Smooth muscle cell (in vitro differentiated cells): Measurements from ENCODE around the gene OR7C1. TPM values are rescaled to one million over a fixed set of nuclear protein-coding genes. Genes with fewer than 3 reads are reported as not detected.

ENCODE experiments used
- DNase-seq: peaks from one replicate; lab custom pipeline; 2025; ENCODE audit not compliant: unreplicated experiment; lab: John Stamatoyannopoulos, UW
- H2AFZ ChIP-seq: fragments of 200-600 bp; sonication (generic); 2 replicates; pipeline ENCODE4 v1.6.0; 2016; ENCODE audit warnings: antibody characterized with exemption, low read depth, mild to moderate bottlenecking
- H3F3A ChIP-seq: fragments of 200-600 bp; sonication (generic); 2 replicates; pipeline ENCODE4 v1.6.0; 2017; ENCODE audit warnings: antibody characterized with exemption, low read depth
- H3K27ac ChIP-seq: fragments of 200-600 bp; sonication (generic); 2 replicates; pipeline ENCODE4 v1.5.1; 2016; ENCODE audit warnings: low read depth, mild to moderate bottlenecking
- H3K27me3 ChIP-seq: fragments of 200-600 bp; sonication (generic); 2 replicates; pipeline ENCODE4 v1.6.1; 2016; ENCODE audit warnings: low read depth, mild to moderate bottlenecking
- H3K36me3 ChIP-seq: fragments of 200-600 bp; sonication (generic); 2 replicates; pipeline ENCODE4 v1.5.1; 2016; ENCODE audit warnings: low read depth
- H3K4me1 ChIP-seq: fragments of 200-600 bp; sonication (generic); 2 replicates; pipeline ENCODE4 v1.5.1; 2016; ENCODE audit warnings: low read depth
- H3K4me2 ChIP-seq: fragments of 200-600 bp; sonication (generic); 2 replicates; pipeline ENCODE4 v1.6.0; 2016; ENCODE audit warnings: mild to moderate bottlenecking
- H3K4me3 ChIP-seq: fragments of 200-600 bp; sonication (generic); 2 replicates; pipeline ENCODE4 v1.5.1; 2016; ENCODE audit warnings: mild to moderate bottlenecking
- H3K79me2 ChIP-seq: fragments of 200-600 bp; sonication (generic); 2 replicates; pipeline ENCODE4 v1.6.0; 2016; ENCODE audit warnings: low read depth, mild to moderate bottlenecking
- H3K9ac ChIP-seq: fragments of 200-600 bp; sonication (generic); 2 replicates; pipeline ENCODE4 v1.6.0; 2016; ENCODE audit warnings: low read depth
- H3K9me3 ChIP-seq: fragments of 200-600 bp; sonication (generic); replicated peaks from 2 replicates; pipeline ENCODE4 v1.5.1; 2016; ENCODE audit warnings: low read depth
- H4K20me1 ChIP-seq: fragments of 200-600 bp; sonication (generic); 2 replicates; pipeline ENCODE4 v1.6.0; 2016; ENCODE audit warnings: low read depth
- WGBS: methylation state at CpG from one replicate; pipeline ENCODE4 v1.1.7; 2016; ENCODE audit warnings: low lambda C conversion rate; 5-methylcytosine and 5-hydroxymethylcytosine counted together
- polyA plus RNA-seq: library from polyadenylated mRNA; unstranded; fragments of >200 nt; fragmentation: Nextera tagmentation; extraction: Ambion mirVana; gene quantifications from 2 replicates; pipeline ENCODE4 v1.2.1, GENCODE V29; 2016
- total RNA-seq: library from RNA; depleted of rRNA; stranded (reverse); fragments of >200 nt; gene quantifications from 2 replicates; pipeline ENCODE4 v1.2.3, GENCODE V29; 2014
- TF ChIP-seq, protein P1 (sequence below): fragments of 200-600 bp; sonication (generic); IDR thresholded peaks from 2 replicates; pipeline ENCODE4 v1.5.1; 2017; ENCODE audit warnings: borderline replicate concordance, mild to moderate bottlenecking, antibody characterized with exemption; ENCODE audit not compliant: insufficient read depth, poor library complexity, severe bottlenecking

Gene OR7C1
- total and polyA plus RNA-seq, 2 experiments from 2014 or later, result not detected

DNA sequence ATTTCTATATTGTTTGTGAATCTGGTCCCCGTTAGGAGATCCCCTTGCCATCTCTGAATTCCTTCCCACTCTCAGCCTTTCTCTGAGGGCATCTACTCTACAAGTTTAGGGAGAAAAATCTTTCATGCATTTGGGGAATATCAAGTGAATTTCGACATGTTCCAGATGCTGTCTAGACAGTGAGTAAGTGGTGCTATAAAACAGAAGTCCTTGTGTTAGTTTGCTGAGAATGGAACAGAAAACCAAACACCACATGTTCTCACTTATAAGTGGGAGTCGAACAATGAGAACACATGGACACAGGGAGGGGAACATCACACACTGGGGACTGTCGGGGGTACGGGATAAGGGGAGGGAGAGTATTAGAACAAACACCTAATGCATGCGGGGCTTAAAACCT is 8.6 kb upstream of the OR7C1 start:
- H3K79me2 ChIP-seq, result no peaks in the 10 kb centered on the region
- no peaks in the 10 kb centered on the region for H3K27me3 ChIP-seq
- no peak overlapping the region for H2AFZ ChIP-seq
- no peak overlapping the region for H3K4me2 ChIP-seq
- H3F3A ChIP-seq, result no peaks in the 10 kb centered on the region
- H3K9me3 ChIP-seq, result peaks cover 6% of the 10 kb centered on the region
- TF ChIP-seq, protein P1, sequence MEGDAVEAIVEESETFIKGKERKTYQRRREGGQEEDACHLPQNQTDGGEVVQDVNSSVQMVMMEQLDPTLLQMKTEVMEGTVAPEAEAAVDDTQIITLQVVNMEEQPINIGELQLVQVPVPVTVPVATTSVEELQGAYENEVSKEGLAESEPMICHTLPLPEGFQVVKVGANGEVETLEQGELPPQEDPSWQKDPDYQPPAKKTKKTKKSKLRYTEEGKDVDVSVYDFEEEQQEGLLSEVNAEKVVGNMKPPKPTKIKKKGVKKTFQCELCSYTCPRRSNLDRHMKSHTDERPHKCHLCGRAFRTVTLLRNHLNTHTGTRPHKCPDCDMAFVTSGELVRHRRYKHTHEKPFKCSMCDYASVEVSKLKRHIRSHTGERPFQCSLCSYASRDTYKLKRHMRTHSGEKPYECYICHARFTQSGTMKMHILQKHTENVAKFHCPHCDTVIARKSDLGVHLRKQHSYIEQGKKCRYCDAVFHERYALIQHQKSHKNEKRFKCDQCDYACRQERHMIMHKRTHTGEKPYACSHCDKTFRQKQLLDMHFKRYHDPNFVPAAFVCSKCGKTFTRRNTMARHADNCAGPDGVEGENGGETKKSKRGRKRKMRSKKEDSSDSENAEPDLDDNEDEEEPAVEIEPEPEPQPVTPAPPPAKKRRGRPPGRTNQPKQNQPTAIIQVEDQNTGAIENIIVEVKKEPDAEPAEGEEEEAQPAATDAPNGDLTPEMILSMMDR, result no peak
- H3K27ac ChIP-seq, result no peak overlapping the region
- H3K4me3 ChIP-seq, result no peak overlapping the region
- no peaks in the 10 kb centered on the region for H4K20me1 ChIP-seq
- no peak overlapping the region for H3K9ac ChIP-seq
- H3K36me3 ChIP-seq, result no peaks in the 10 kb centered on the region
- no peaks in the 10 kb centered on the region for H3K4me1 ChIP-seq
- 74% methylated on average over 6 of the region's 6 CpGs for WGBS
- no peak for DNase-seq

DNA sequence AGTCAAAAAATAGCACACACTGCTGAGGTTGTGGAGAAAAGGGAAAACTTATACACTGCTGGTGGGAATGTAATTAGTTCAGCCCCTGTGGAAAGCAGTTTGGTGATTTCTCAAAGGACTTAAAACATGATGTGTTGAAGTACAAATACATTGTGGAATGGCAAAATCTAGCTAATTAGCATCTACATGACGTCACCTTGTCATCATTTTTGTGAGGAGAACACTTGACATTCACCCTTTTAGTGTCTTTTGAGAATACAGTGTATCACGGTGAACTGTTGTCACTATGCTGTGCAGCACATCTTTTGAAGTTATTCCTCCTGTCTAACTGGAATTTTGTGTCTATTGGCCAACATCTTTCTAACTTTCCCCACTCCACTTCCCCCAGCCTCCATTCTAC is 8.2 kb upstream of the OR7C1 start:
- no peak overlapping the region for H2AFZ ChIP-seq

DNA sequence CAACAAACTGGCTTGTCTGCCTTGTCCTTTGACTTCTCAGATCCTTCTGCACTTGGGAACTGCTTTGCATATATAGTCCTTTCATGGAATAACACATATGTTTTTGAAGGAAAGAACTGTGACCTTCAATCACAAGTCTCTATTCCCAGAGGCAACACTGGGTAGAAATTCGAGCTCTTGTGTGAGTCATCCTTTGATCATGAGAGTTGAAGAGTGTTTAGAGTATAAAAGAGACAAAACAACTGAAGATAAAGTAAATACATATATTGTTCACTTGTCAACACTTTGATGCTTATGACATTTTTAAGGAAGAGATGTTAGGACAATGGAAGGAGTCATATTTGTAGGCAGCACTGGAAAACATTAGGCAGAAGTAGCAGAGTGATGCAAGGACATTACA is 5.2 kb upstream of the OR7C1 start:
- no peaks in the 10 kb centered on the region for H3F3A ChIP-seq
- H3K4me1 ChIP-seq, result no peaks in the 10 kb centered on the region
- H3K4me2 ChIP-seq, result no peak overlapping the region
- H3K27me3 ChIP-seq, result no peaks in the 10 kb centered on the region
- H3K27ac ChIP-seq, result no peak overlapping the region
- peaks cover 3% of the 10 kb centered on the region for H3K9me3 ChIP-seq
- TF ChIP-seq, protein P1, result no peak
- H3K79me2 ChIP-seq, result no peaks in the 10 kb centered on the region
- H3K4me3 ChIP-seq, result no peak overlapping the region
- no peaks in the 10 kb centered on the region for H4K20me1 ChIP-seq
- H3K36me3 ChIP-seq, result no peaks in the 10 kb centered on the region
- 26% methylated on average over 1 of the region's 1 CpG for WGBS
- DNase-seq, result no peak
- H3K9ac ChIP-seq, result no peak overlapping the region
- no peak overlapping the region for H2AFZ ChIP-seq

More for the DNA sequence above, 8.2 kb upstream of the OR7C1 start:
- no peak overlapping the region for H3K9ac ChIP-seq
- 45% methylated on average over 2 of the region's 2 CpGs for WGBS
- H3K4me1 ChIP-seq, result no peaks in the 10 kb centered on the region
- no peak overlapping the region for H3K4me3 ChIP-seq
- no peaks in the 10 kb centered on the region for H3F3A ChIP-seq
- H4K20me1 ChIP-seq, result no peaks in the 10 kb centered on the region
- no peak overlapping the region for H3K4me2 ChIP-seq
- no peaks in the 10 kb centered on the region for H3K36me3 ChIP-seq
- no peak for DNase-seq
- no peak overlapping the region for H3K27ac ChIP-seq
- H3K79me2 ChIP-seq, result no peaks in the 10 kb centered on the region
- TF ChIP-seq, protein P1, result no peak
- H3K27me3 ChIP-seq, result no peaks in the 10 kb centered on the region
- peaks cover 6% of the 10 kb centered on the region for H3K9me3 ChIP-seq

DNA sequence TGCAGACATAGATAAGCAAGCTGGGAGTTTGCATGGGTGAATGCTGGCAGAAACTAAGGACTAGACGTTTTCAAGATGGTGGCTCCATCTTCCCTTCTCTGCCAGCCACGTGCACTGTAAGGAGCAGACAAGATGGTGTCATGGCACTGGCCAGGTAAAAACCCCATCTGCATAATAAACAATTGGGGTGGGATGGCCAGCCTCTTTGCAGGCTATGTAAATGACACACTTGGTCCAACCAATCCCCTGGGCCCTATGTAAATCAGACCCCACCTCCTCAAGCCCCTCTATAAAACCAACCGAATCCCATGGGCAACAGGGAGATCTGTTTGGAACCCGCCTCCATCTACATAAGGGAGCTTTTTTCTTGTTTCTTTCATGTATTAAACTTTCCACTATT is 2.4 kb upstream of the OR7C1 start:
- Histone ChIP-seq H3K27ac (no peak overlapping the region), H3K4me2 (no peak overlapping the region), H3K9ac (no peak overlapping the region), H3F3A (no peaks in the 10 kb centered on the region), H3K4me3 (no peak overlapping the region), H3K27me3 (no peaks in the 10 kb centered on the region), H3K4me1 (no peaks in the 10 kb centered on the region), H3K9me3 (peaks cover 3% of the 10 kb centered on the region), H3K79me2 (no peaks in the 10 kb centered on the region), H4K20me1 (no peaks in the 10 kb centered on the region), H2AFZ (no peak overlapping the region), H3K36me3 (no peaks in the 10 kb centered on the region)
- WGBS, result 39% methylated on average over 4 of the region's 4 CpGs
- TF ChIP-seq, protein P1, result no peak
- no peak for DNase-seq
